ENCODE results near the gene RAB34. TPM values are rescaled to one million over a fixed set of nuclear protein-coding genes. Genes with fewer than 3 reads are reported as not detected.

RAB34 gene
- total RNA-seq, 1 donor, result 186 TPM

- H3K79me2 ChIP-seq (ENCODE audit: insufficient read depth, low read length), result peaks cover 56% of the 10 kb centered on the region
Measured at GRCh38 chr17:28720247-28720996, 2.8 kb upstream of the RAB34 start.

DNA sequence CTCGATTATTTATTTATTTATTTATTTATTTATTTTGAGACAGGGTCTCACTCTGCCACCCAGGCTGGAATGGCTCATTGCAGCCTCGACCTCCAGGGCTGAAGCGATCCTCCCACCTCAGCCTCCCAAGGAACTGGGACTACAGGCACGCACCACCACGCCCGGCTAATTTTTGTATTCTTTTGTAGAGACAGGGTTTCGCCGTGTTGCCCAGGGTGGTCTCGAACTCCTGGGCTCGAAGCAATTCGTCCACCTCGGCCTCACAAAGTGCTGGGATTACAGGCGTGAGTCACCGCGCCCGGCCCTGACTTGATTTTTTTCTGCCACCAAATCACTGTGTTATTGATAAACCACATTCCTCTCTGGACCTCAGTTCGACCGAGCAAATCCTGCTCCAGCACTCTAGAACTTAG is 1.4 kb upstream of the RAB34 start:
- no peak for DNase-seq (ENCODE audit: insufficient read length, low spot score, missing footprints)
- TF ChIP-seq CTCF (IDR thresholded peaks at IDR 0.05; ENCODE audit: extremely low read depth, low read depth, low read length), result no peak
- Histone ChIP-seq H3K79me2 (ENCODE audit: insufficient read depth, low read length) (peaks cover 60% of the 10 kb centered on the region), H3K27ac (ENCODE audit: low read depth, low read length) (peak overlapping the region; percentile 73), H2AFZ (ENCODE audit: low read length) (peak overlapping the region; percentile 8), H3K9me3 (ENCODE audit: low read depth, low read length) (no peaks in the 10 kb centered on the region), H4K20me1 (ENCODE audit: insufficient read depth, low read length) (peaks cover 49% of the 10 kb centered on the region), H3K4me3 (ENCODE audit: insufficient read depth, low read length) (peak overlapping the region; percentile 80), H3K36me3 (ENCODE audit: insufficient read depth, low read length) (peaks cover 54% of the 10 kb centered on the region), H3K4me2 (ENCODE audit: insufficient read depth, low read length) (peak overlapping the region; percentile 87), H3K4me1 (ENCODE audit: insufficient read depth, low read length) (peaks cover 47% of the 10 kb centered on the region), H3K27me3 (ENCODE audit: insufficient read depth, low read length) (no peaks in the 10 kb centered on the region)

More at GRCh38 chr17:28720247-28720996, 2.8 kb upstream of the RAB34 start:
- peaks cover 54% of the 10 kb centered on the region for H4K20me1 ChIP-seq (ENCODE audit: insufficient read depth, low read length)
- H3K4me3 ChIP-seq (ENCODE audit: insufficient read depth, low read length), result peak overlapping the region; percentile 80
- H2AFZ ChIP-seq (ENCODE audit: low read length), result no peak overlapping the region
- peak overlapping the region; percentile 73 for H3K27ac ChIP-seq (ENCODE audit: low read depth, low read length)
- H3K9me3 ChIP-seq (ENCODE audit: low read depth, low read length), result no peaks in the 10 kb centered on the region
- no peaks in the 10 kb centered on the region for H3K27me3 ChIP-seq (ENCODE audit: insufficient read depth, low read length)
- DNase-seq (ENCODE audit: insufficient read length, low spot score, missing footprints), result peak; percentile 30
- peaks cover 56% of the 10 kb centered on the region for H3K4me1 ChIP-seq (ENCODE audit: insufficient read depth, low read length)
- H3K36me3 ChIP-seq (ENCODE audit: insufficient read depth, low read length), result peaks cover 51% of the 10 kb centered on the region
- TF ChIP-seq CTCF (IDR thresholded peaks at IDR 0.05; ENCODE audit: extremely low read depth, low read depth, low read length), result no peak
- peak overlapping the region; percentile 87 for H3K4me2 ChIP-seq (ENCODE audit: insufficient read depth, low read length)

- peak overlapping the region; percentile 91 for H3K4me3 ChIP-seq (ENCODE audit: insufficient read depth, low read length)
- peaks cover 53% of the 10 kb centered on the region for H3K36me3 ChIP-seq (ENCODE audit: insufficient read depth, low read length)
- H3K27ac ChIP-seq (ENCODE audit: low read depth, low read length), result peak overlapping the region; percentile 73
- TF ChIP-seq CTCF (IDR thresholded peaks at IDR 0.05; ENCODE audit: extremely low read depth, low read depth, low read length), result no peak
- H3K4me2 ChIP-seq (ENCODE audit: insufficient read depth, low read length), result peak overlapping the region; percentile 87
- no peaks in the 10 kb centered on the region for H3K27me3 ChIP-seq (ENCODE audit: insufficient read depth, low read length)
- no peaks in the 10 kb centered on the region for H3K9me3 ChIP-seq (ENCODE audit: low read depth, low read length)
- peak overlapping the region; percentile 87 for H2AFZ ChIP-seq (ENCODE audit: low read length)
- peak; percentile 27 for DNase-seq (ENCODE audit: insufficient read length, low spot score, missing footprints)
- peaks cover 47% of the 10 kb centered on the region for H3K4me1 ChIP-seq (ENCODE audit: insufficient read depth, low read length)
- H4K20me1 ChIP-seq (ENCODE audit: insufficient read depth, low read length), result peaks cover 48% of the 10 kb centered on the region
- H3K79me2 ChIP-seq (ENCODE audit: insufficient read depth, low read length), result peaks cover 60% of the 10 kb centered on the region
Measured at GRCh38 chr17:28718333-28719020, 809 bp upstream of the RAB34 start.

All from osteoblast (primary cell).